Mesendoderm (in vitro differentiated cells): ENCODE measurements around the gene LYSMD2.
A peak's percentile ranks its signal among the peaks of the same experiment; 100 is the strongest.

Experiments used
- DNase-seq: peaks from one replicate; pipeline ENCODE4 v3.0.0; 2013
- H2AK5ac ChIP-seq: 2 replicates; pipeline ENCODE4 v1.6.1; 2013; ENCODE audit warnings: low read length, inconsistent platforms
- H2BK120ac ChIP-seq: 2 replicates; pipeline ENCODE4 v1.6.1; 2013; ENCODE audit warnings: low read depth, mild to moderate bottlenecking, low read length, moderate library complexity, mixed read lengths
- H2BK15ac ChIP-seq: replicated peaks from 2 replicates; pipeline ENCODE4 v1.6.1; 2013; ENCODE audit warnings: low read depth, mild to moderate bottlenecking, moderate library complexity
- H2BK5ac ChIP-seq: 2 replicates; pipeline ENCODE4 v1.6.1; 2013; ENCODE audit warnings: low read length, inconsistent platforms
- H3K18ac ChIP-seq: 2 replicates; pipeline ENCODE4 v1.6.1; 2013; ENCODE audit warnings: mild to moderate bottlenecking, low read length, mixed read lengths
- H3K23ac ChIP-seq: one replicate; pipeline ENCODE4 v1.6.1; 2013; ENCODE audit warnings: low read length
- H3K27ac ChIP-seq: 2 replicates; pipeline ENCODE4 v1.5.1; 2013; ENCODE audit warnings: low read depth, mild to moderate bottlenecking, inconsistent platforms, low read length, moderate library complexity
- H3K27me3 ChIP-seq: 2 replicates; pipeline ENCODE4 v1.6.1; 2013; ENCODE audit warnings: low read length, control low read depth, mild to moderate bottlenecking, inconsistent platforms; ENCODE audit not compliant: insufficient read depth, poor library complexity
- H3K36me3 ChIP-seq: 2 replicates; pipeline ENCODE4 v1.6.1; 2013; ENCODE audit warnings: low read length, inconsistent platforms; ENCODE audit not compliant: control insufficient read depth, insufficient read depth
- H3K4ac ChIP-seq: one replicate; pipeline ENCODE4 v1.6.1; 2013; ENCODE audit warnings: low read depth, mild to moderate bottlenecking, low read length, moderate library complexity
- H3K4me1 ChIP-seq: 2 replicates; pipeline ENCODE4 v1.6.1; 2013; ENCODE audit warnings: low read depth, low read length, inconsistent platforms; ENCODE audit not compliant: control insufficient read depth
- H3K4me2 ChIP-seq: 2 replicates; pipeline ENCODE4 v1.6.1; 2013; ENCODE audit warnings: low read length
- H3K4me3 ChIP-seq: 2 replicates; pipeline ENCODE4 v1.5.1; 2013; ENCODE audit warnings: mild to moderate bottlenecking, low read length
- H3K56ac ChIP-seq: one replicate; pipeline ENCODE4 v1.6.1; 2013; ENCODE audit warnings: low read length
- H3K79me1 ChIP-seq: 2 replicates; pipeline ENCODE4 v1.6.1; 2013; ENCODE audit warnings: low read length, inconsistent platforms
- H3K79me2 ChIP-seq: 2 replicates; pipeline ENCODE4 v1.6.1; 2013; ENCODE audit warnings: mild to moderate bottlenecking, low read length; ENCODE audit not compliant: control insufficient read depth, insufficient read depth
- H3K9ac ChIP-seq: 2 replicates; pipeline ENCODE4 v1.6.1; 2013; ENCODE audit warnings: low read length, inconsistent platforms
- H4K5ac ChIP-seq: one replicate; pipeline ENCODE4 v1.6.1; 2013; ENCODE audit warnings: low read length
- H4K8ac ChIP-seq: one replicate; pipeline ENCODE4 v1.6.1; 2013; ENCODE audit warnings: low read depth, mild to moderate bottlenecking, control low read depth, low read length, moderate library complexity
- WGBS: extraction: QIAGEN DNeasy Blood & Tissue Kit; methylation state at CpG from one replicate; pipeline ENCODE4 v1.1.7; 2013; ENCODE audit warnings: low lambda C conversion rate, missing lambda C conversion rate; ENCODE audit not compliant: insufficient coverage; ENCODE audit errors: extremely low coverage; 5-methylcytosine and 5-hydroxymethylcytosine counted together

Gene LYSMD2

GRCh38 chr15:51770902-51771301, 33.4 kb upstream of the LYSMD2 start:
- WGBS = no CpG with 5 or more reads among the region's 3 CpGs
- Histone ChIP-seq H2BK5ac (no peak overlapping the region), H3K79me1 (no peaks in the 10 kb centered on the region), H3K27ac (no peak overlapping the region), H3K9ac (no peak overlapping the region), H2BK15ac (no peak overlapping the region), H3K4me1 (no peaks in the 10 kb centered on the region), H3K56ac (no peak overlapping the region), H4K5ac (no peak overlapping the region), H2AK5ac (no peak overlapping the region), H3K4me2 (no peak overlapping the region), H3K23ac (no peak overlapping the region), H3K27me3 (no peaks in the 10 kb centered on the region), H3K4me3 (no peak overlapping the region), H2BK120ac (no peak overlapping the region), H3K36me3 (no peaks in the 10 kb centered on the region), H3K79me2 (no peaks in the 10 kb centered on the region), H3K4ac (no peak overlapping the region), H4K8ac (no peak overlapping the region), H3K18ac (no peak overlapping the region)
- no peak for DNase-seq

GRCh38 chr15:51768018-51768417, 30.6 kb upstream of the LYSMD2 start:
- Histone ChIP-seq H3K9ac (no peak overlapping the region), H3K4me2 (no peak overlapping the region)

GRCh38 chr15:51766341-51766740, 28.9 kb upstream of the LYSMD2 start:
- Histone ChIP-seq H3K9ac (no peak overlapping the region), H3K79me1 (no peaks in the 10 kb centered on the region), H3K23ac (no peak overlapping the region), H3K27me3 (no peaks in the 10 kb centered on the region), H3K4me3 (no peak overlapping the region), H2BK15ac (no peak overlapping the region), H3K18ac (no peak overlapping the region), H3K4me1 (no peaks in the 10 kb centered on the region), H3K27ac (no peak overlapping the region), H2BK120ac (no peak overlapping the region), H3K4ac (no peak overlapping the region), H3K56ac (no peak overlapping the region), H3K4me2 (no peak overlapping the region), H2BK5ac (no peak overlapping the region), H3K79me2 (no peaks in the 10 kb centered on the region), H3K36me3 (no peaks in the 10 kb centered on the region), H4K5ac (no peak overlapping the region), H4K8ac (no peak overlapping the region), H2AK5ac (no peak overlapping the region)
- WGBS = no CpG with 5 or more reads among the region's 1 CpG
- DNase-seq = no peak

More at GRCh38 chr15:51768018-51768417, 30.6 kb upstream of the LYSMD2 start:
- no peak overlapping the region for H2BK120ac ChIP-seq
- H3K36me3 ChIP-seq = no peaks in the 10 kb centered on the region
- no CpG with 5 or more reads among the region's 9 CpGs for WGBS
- H3K4me3 ChIP-seq = no peak overlapping the region
- no peaks in the 10 kb centered on the region for H3K4me1 ChIP-seq
- no peak overlapping the region for H4K5ac ChIP-seq
- H3K79me1 ChIP-seq = no peaks in the 10 kb centered on the region
- no peak overlapping the region for H2BK5ac ChIP-seq
- H3K56ac ChIP-seq = no peak overlapping the region
- no peaks in the 10 kb centered on the region for H3K79me2 ChIP-seq
- DNase-seq = no peak
- H2AK5ac ChIP-seq = no peak overlapping the region
- no peak overlapping the region for H3K4ac ChIP-seq
- H2BK15ac ChIP-seq = no peak overlapping the region
- H3K23ac ChIP-seq = no peak overlapping the region
- no peaks in the 10 kb centered on the region for H3K27me3 ChIP-seq
- H3K27ac ChIP-seq = no peak overlapping the region
- no peak overlapping the region for H3K18ac ChIP-seq
- H4K8ac ChIP-seq = no peak overlapping the region

- H2AK5ac ChIP-seq = no peak overlapping the region
- H3K79me2 ChIP-seq = no peaks in the 10 kb centered on the region
- H4K8ac ChIP-seq = no peak overlapping the region
- H3K23ac ChIP-seq = no peak overlapping the region
- no peak overlapping the region for H2BK15ac ChIP-seq
- H2BK120ac ChIP-seq = no peak overlapping the region
- no peaks in the 10 kb centered on the region for H3K36me3 ChIP-seq
- no peak overlapping the region for H3K56ac ChIP-seq
- H3K4me2 ChIP-seq = no peak overlapping the region
- no peak overlapping the region for H3K27ac ChIP-seq
- H3K4ac ChIP-seq = no peak overlapping the region
- H3K4me3 ChIP-seq = no peak overlapping the region
- DNase-seq = no peak
- no peaks in the 10 kb centered on the region for H3K79me1 ChIP-seq
- H3K4me1 ChIP-seq = no peaks in the 10 kb centered on the region
- H3K9ac ChIP-seq = no peak overlapping the region
- no CpG with 5 or more reads among the region's 7 CpGs for WGBS
- no peak overlapping the region for H2BK5ac ChIP-seq
- no peak overlapping the region for H4K5ac ChIP-seq
- no peaks in the 10 kb centered on the region for H3K27me3 ChIP-seq
- H3K18ac ChIP-seq = no peak overlapping the region
Observed at GRCh38 chr15:51765751-51766150, 28.3 kb upstream of the LYSMD2 start.

- H3K23ac ChIP-seq = no peak overlapping the region
- no peak overlapping the region for H3K9ac ChIP-seq
- DNase-seq = no peak
- no peak overlapping the region for H3K4me2 ChIP-seq
- H4K8ac ChIP-seq = no peak overlapping the region
- no peak overlapping the region for H3K56ac ChIP-seq
- H4K5ac ChIP-seq = no peak overlapping the region
- H3K27ac ChIP-seq = no peak overlapping the region
- no peak overlapping the region for H2BK5ac ChIP-seq
- no CpG with 5 or more reads among the region's 3 CpGs for WGBS
- no peaks in the 10 kb centered on the region for H3K36me3 ChIP-seq
- no peaks in the 10 kb centered on the region for H3K27me3 ChIP-seq
- no peak overlapping the region for H3K4me3 ChIP-seq
- no peaks in the 10 kb centered on the region for H3K79me1 ChIP-seq
- no peaks in the 10 kb centered on the region for H3K79me2 ChIP-seq
- H3K18ac ChIP-seq = no peak overlapping the region
- no peak overlapping the region for H2AK5ac ChIP-seq
- H3K4ac ChIP-seq = no peak overlapping the region
- H2BK120ac ChIP-seq = no peak overlapping the region
- H3K4me1 ChIP-seq = no peaks in the 10 kb centered on the region
- no peak overlapping the region for H2BK15ac ChIP-seq
Observed at GRCh38 chr15:51760805-51761204, 23.4 kb upstream of the LYSMD2 start.

- Histone ChIP-seq H4K8ac (no peak overlapping the region), H3K36me3 (no peaks in the 10 kb centered on the region), H3K4me3 (no peak overlapping the region), H3K4me1 (no peaks in the 10 kb centered on the region), H2AK5ac (no peak overlapping the region), H2BK5ac (no peak overlapping the region), H4K5ac (no peak overlapping the region), H3K56ac (no peak overlapping the region), H3K79me1 (no peaks in the 10 kb centered on the region), H3K79me2 (no peaks in the 10 kb centered on the region), H3K9ac (no peak overlapping the region), H3K23ac (no peak overlapping the region), H3K27ac (no peak overlapping the region), H2BK15ac (no peak overlapping the region), H3K4me2 (no peak overlapping the region), H3K4ac (no peak overlapping the region), H2BK120ac (no peak overlapping the region), H3K27me3 (no peaks in the 10 kb centered on the region), H3K18ac (no peak overlapping the region)
- DNase-seq = peak; percentile 60
- WGBS = no CpG with 5 or more reads among the region's 3 CpGs
Observed at GRCh38 chr15:51759557-51760070, 22.2 kb upstream of the LYSMD2 start.
